Adipose tissue (tissue), 3 donors: Measurements from ENCODE around the gene F2RL3. TPM values are rescaled to one million over a fixed set of nuclear protein-coding genes. Genes with fewer than 3 reads are reported as not detected.

ENCODE experiments used
- H3K27ac ChIP-seq: one replicate; pipeline ENCODE4 v1.5.1; 2013; ENCODE audit warnings: low read depth, low read length
- WGBS, 3 donors: extraction: QIAGEN DNeasy Blood & Tissue Kit; methylation state at CpG; one replicate each; pipeline ENCODE4 v1.1.7; 2013; 5-methylcytosine and 5-hydroxymethylcytosine counted together
- polyA plus RNA-seq, 3 donors: library from polyadenylated mRNA; stranded (reverse); fragments of 200-250 nt; gene quantifications; one replicate each; pipeline ENCODE4 v1.2.3, GENCODE V29; 2013
- donor health status: healthy with polysubstance abuse.
- donor health status: Bipolar disorder and iron deficiency.
- donor health status: healthy.

The F2RL3 gene
- polyA plus RNA-seq, result 10 to 100 TPM in 1 of 3 donors, 1 to 10 TPM in 2; 5.0 to 17.7 (median 7.9) TPM

- no peak within 1 kb of the TSS for H3K27ac ChIP-seq
- WGBS, 3 donors, result 4 to 36% (median 8%) methylated on average over 31 of the region's 31 CpGs
Measured at GRCh38 chr19:16888629-16889365, at the start of gene F2RL3. Gene F2RL3 (plus strand): TSS chr19:16888999. CDS start chr19:16889190, 191 bp downstream.

GRCh38 chr19:16841391-16841926 is 47.3 kb upstream of the F2RL3 start:
- WGBS, 3 donors, result 90 to 92% (median 91%) methylated on average over 15 of the region's 15 CpGs
- no peak overlapping the region for H3K27ac ChIP-seq

- no peak overlapping the region for H3K27ac ChIP-seq
- WGBS, 3 donors, result 93 to 97% (median 96%) methylated on average over 16 of the region's 16 CpGs
Measured at GRCh38 chr19:16846901-16847300, 41.9 kb upstream of the F2RL3 start.

- WGBS, 3 donors, result 88 to 93% (median 91%) methylated on average over 6 of the region's 6 CpGs
Measured at GRCh38 chr19:16847430-16847829, 41.4 kb upstream of the F2RL3 start.

GRCh38 chr19:16849168-16849567 is 39.6 kb upstream of the F2RL3 start:
- WGBS, 3 donors, result 83 to 95% (median 84%) methylated on average over 1 of the region's 1 CpG
- H3K27ac ChIP-seq, result no peak overlapping the region

More at GRCh38 chr19:16847430-16847829, 41.4 kb upstream of the F2RL3 start:
- H3K27ac ChIP-seq, result no peak overlapping the region

GRCh38 chr19:16850133-16850532 is 38.7 kb upstream of the F2RL3 start:
- 97 to 100% (median 97%) methylated on average over 4 of the region's 4 CpGs for WGBS, 3 donors

GRCh38 chr19:16851031-16851712 is 37.6 kb upstream of the F2RL3 start:
- H3K27ac ChIP-seq, result no peak overlapping the region
- WGBS, 3 donors, result 92 to 94% (median 93%) methylated on average over 33 of the region's 33 CpGs

More at GRCh38 chr19:16850133-16850532, 38.7 kb upstream of the F2RL3 start:
- no peak overlapping the region for H3K27ac ChIP-seq

- H3K27ac ChIP-seq, result no peak overlapping the region
- WGBS, 3 donors, result 93 to 94% (median 94%) methylated on average over 7 of the region's 7 CpGs
Measured at GRCh38 chr19:16853066-16853465, 35.7 kb upstream of the F2RL3 start.

- WGBS, 3 donors, result 87 to 95% (median 94%) methylated on average over 9 of the region's 9 CpGs
- no peak overlapping the region for H3K27ac ChIP-seq
Measured at GRCh38 chr19:16856091-16856490, 32.7 kb upstream of the F2RL3 start.

- no peak overlapping the region for H3K27ac ChIP-seq
- whole genome bisulfite sequencing, 3 donors, result 96 to 97% (median 97%) methylated on average over 7 of the region's 7 CpGs
Measured at GRCh38 chr19:16859626-16860025, 29.2 kb upstream of the F2RL3 start.

GRCh38 chr19:16860118-16860517 is 28.7 kb upstream of the F2RL3 start:
- H3K27ac ChIP-seq, result no peak overlapping the region
- WGBS, 3 donors, result 95 to 98% (median 96%) methylated on average over 20 of the region's 20 CpGs

- 92 to 97% (median 94%) methylated on average over 3 of the region's 3 CpGs for WGBS, 3 donors
Measured at GRCh38 chr19:16861011-16861410, 27.8 kb upstream of the F2RL3 start.

GRCh38 chr19:16861834-16862233 is 27.0 kb upstream of the F2RL3 start:
- WGBS, 3 donors, result 85 to 95% (median 92%) methylated on average over 5 of the region's 5 CpGs
- no peak overlapping the region for H3K27ac ChIP-seq

More at GRCh38 chr19:16861011-16861410, 27.8 kb upstream of the F2RL3 start:
- no peak overlapping the region for H3K27ac ChIP-seq

GRCh38 chr19:16862826-16863415 is 25.9 kb upstream of the F2RL3 start:
- no peak overlapping the region for H3K27ac ChIP-seq
- 74 to 94% (median 77%) methylated on average over 10 of the region's 10 CpGs for WGBS, 3 donors

- 95 to 97% (median 95%) methylated on average over 10 of the region's 10 CpGs for WGBS, 3 donors
- H3K27ac ChIP-seq, result no peak overlapping the region
Measured at GRCh38 chr19:16867211-16867610, 21.6 kb upstream of the F2RL3 start.

- 93 to 96% (median 95%) methylated on average over 19 to 20 of the region's 20 CpGs for WGBS, 3 donors
- no peak overlapping the region for H3K27ac ChIP-seq
Measured at GRCh38 chr19:16868423-16869130, 20.2 kb upstream of the F2RL3 start.

- WGBS, 3 donors, result 95 to 98% (median 96%) methylated on average over 25 to 30 of the region's 30 CpGs
- no peak overlapping the region for H3K27ac ChIP-seq
Measured at GRCh38 chr19:16869331-16869972, 19.3 kb upstream of the F2RL3 start.

GRCh38 chr19:16871871-16872270 is 16.9 kb upstream of the F2RL3 start:
- H3K27ac ChIP-seq, result no peak overlapping the region
- WGBS, 3 donors, result 59 to 75% (median 61%) methylated on average over 7 of the region's 7 CpGs
